Uterine smooth muscle cell (primary cell): ENCODE data around the gene THOC1. TPM values are rescaled to one million over a fixed set of nuclear protein-coding genes. Genes with fewer than 3 reads are reported as not detected.

Source experiments
- total RNA-seq: library from RNA; depleted of rRNA; stranded (reverse); fragments of >200 nt; gene quantifications from 2 replicates; pipeline ENCODE4 v1.2.3, GENCODE V29; 2014

Gene THOC1
- total RNA-seq, result 46.2 and 57.3 TPM in 2 replicates

DNA sequence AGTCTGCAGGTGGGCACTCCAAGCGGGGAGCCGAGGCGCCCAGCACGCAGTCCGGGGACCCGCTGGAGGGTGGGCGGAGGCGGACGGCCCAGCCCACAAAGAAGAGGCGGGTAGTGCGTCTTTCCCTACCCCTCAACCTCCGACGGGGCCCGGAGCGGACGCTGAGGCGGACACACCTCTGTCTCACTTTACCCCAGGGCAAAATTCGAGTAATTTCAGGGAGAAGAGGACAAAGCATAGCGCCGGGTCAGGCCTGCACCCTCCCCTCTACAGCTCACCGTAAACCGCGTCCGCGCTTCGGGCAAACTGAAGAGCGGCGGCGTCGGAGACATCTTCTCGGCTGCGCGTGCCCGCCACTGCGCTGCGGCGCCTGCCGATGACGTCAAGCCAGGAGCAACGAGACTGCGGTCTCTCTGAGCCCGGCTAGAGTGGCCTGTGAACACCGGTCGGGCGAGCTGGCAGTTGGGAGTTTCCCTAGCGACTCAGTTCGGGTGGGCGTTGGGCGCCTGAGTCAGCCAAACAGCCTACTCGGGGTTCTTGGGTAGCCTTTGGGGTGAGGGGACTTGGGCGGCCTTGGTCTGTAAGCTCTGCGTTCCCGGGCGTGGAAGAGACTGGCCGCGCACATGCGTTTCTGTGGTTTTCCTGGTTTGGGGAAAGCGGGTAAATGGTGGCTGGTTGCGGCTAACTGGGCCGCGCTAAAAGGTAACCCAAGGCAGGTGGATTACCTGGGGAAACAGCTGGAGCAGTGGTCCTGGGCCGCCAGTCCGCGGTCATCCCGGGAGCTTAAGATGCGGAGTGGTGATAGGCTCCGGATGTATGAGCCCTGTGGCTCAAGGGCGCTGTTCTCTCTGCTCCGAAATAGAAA lies at the start of gene THOC1:
THOC1 (minus strand) TSS at position 360 of the 865 bp plus-strand sequence; CDS start at position 332, 28 bp downstream.

Other genes starting within 250 kb of the THOC1 start
- gene TUBB8B, start 218.4 kb downstream of the THOC1 start, total RNA-seq, result not detected in 2 replicates
- gene USP14, start 109.5 kb downstream of the THOC1 start, total RNA-seq, result 36.1 and 38.6 TPM in 2 replicates
- 7.2 and 13.2 TPM in 2 replicates for gene COLEC12, start 232.7 kb upstream of the THOC1 start, total RNA-seq